Measurements from ENCODE around the gene KRT16. TPM values are rescaled to one million over a fixed set of nuclear protein-coding genes. Genes with fewer than 3 reads are reported as not detected.

Gene KRT16
- total RNA-seq, 4 donors from 2014 or later, result 1.1 to 78.8 (median 13.5) TPM

- H3K27me3 ChIP-seq, result no peaks in the 10 kb centered on the region
- no peak overlapping the region for H3K27ac ChIP-seq
- no peaks in the 10 kb centered on the region for H3K9me3 ChIP-seq
- TF ChIP-seq EP300 (IDR thresholded peaks at IDR 0.05) (no peak), CTCF (IDR thresholded peaks at IDR 0.05) (no peak), POLR2AphosphoS5 (IDR thresholded peaks at IDR 0.05) (no peak), POLR2A (IDR thresholded peaks at IDR 0.05) (no peak)
- no peak overlapping the region for H3K4me3 ChIP-seq
- H3K36me3 ChIP-seq, result no peaks in the 10 kb centered on the region
- 100% methylated on average over 1 of the region's 16 CpGs for WGBS, 2 donors (ENCODE audit: low coverage in 1 of 2)
- H3K4me1 ChIP-seq, result peaks cover 0 to 25% (median 7%) of the 10 kb centered on the region in 3 donors
- no peak for ATAC-seq
Observed at GRCh38 chr17:41657176-41657754, 44.7 kb upstream of the KRT16 start.

- Histone ChIP-seq H3K9me3 (no peaks in the 10 kb centered on the region), H3K27ac (peak overlapping the region in 3 of 4 donors; percentile 58 to 77 (median 66)), H3K4me1 (peaks cover 0 to 34% (median 7%) of the 10 kb centered on the region in 3 donors), H3K27me3 (no peaks in the 10 kb centered on the region), H3K36me3 (no peaks in the 10 kb centered on the region), H3K4me3 (no peak overlapping the region)
- ATAC-seq, result no peak
- WGBS, 2 donors (ENCODE audit: low coverage in 1 of 2), result 80 to 93% methylated on average over 1 to 5 of the region's 16 CpGs
- TF ChIP-seq EP300 (IDR thresholded peaks at IDR 0.05) (no peak), POLR2A (IDR thresholded peaks at IDR 0.05) (no peak), CTCF (IDR thresholded peaks at IDR 0.05) (no peak), POLR2AphosphoS5 (IDR thresholded peaks at IDR 0.05) (no peak)
Observed at GRCh38 chr17:41656249-41657023, 43.9 kb upstream of the KRT16 start.

GRCh38 chr17:41655611-41656111, 43.1 kb upstream of the KRT16 start:
- no peak overlapping the region for H3K4me3 ChIP-seq
- peak; percentile 6 for ATAC-seq
- no peaks in the 10 kb centered on the region for H3K27me3 ChIP-seq
- no peak for TF ChIP-seq POLR2A (IDR thresholded peaks at IDR 0.05)
- TF ChIP-seq POLR2AphosphoS5 (IDR thresholded peaks at IDR 0.05), result no peak
- no peak for TF ChIP-seq EP300 (IDR thresholded peaks at IDR 0.05)
- no peak for TF ChIP-seq CTCF (IDR thresholded peaks at IDR 0.05)
- H3K4me1 ChIP-seq, result peaks cover 0 to 41% (median 7%) of the 10 kb centered on the region in 3 donors
- H3K27ac ChIP-seq, result peak overlapping the region in 3 of 4 donors; percentile 58 to 77 (median 66)
- no peaks in the 10 kb centered on the region for H3K36me3 ChIP-seq
- WGBS, 2 donors (ENCODE audit: low coverage in 1 of 2), result 10% methylated on average over 2 of the region's 18 CpGs; no CpG with 5 or more reads in 1 of the 2 donors
- no peaks in the 10 kb centered on the region for H3K9me3 ChIP-seq

GRCh38 chr17:41654678-41655607, 42.4 kb upstream of the KRT16 start:
- Histone ChIP-seq H3K27ac (peak overlapping the region in 3 of 4 donors; percentile 58 to 77 (median 66)), H3K27me3 (no peaks in the 10 kb centered on the region), H3K4me3 (no peak overlapping the region), H3K4me1 (peaks cover 0 to 43% (median 7%) of the 10 kb centered on the region in 3 donors), H3K9me3 (no peaks in the 10 kb centered on the region), H3K36me3 (no peaks in the 10 kb centered on the region)
- TF ChIP-seq POLR2A (IDR thresholded peaks at IDR 0.05), result no peak
- no peak for TF ChIP-seq POLR2AphosphoS5 (IDR thresholded peaks at IDR 0.05)
- no peak for TF ChIP-seq EP300 (IDR thresholded peaks at IDR 0.05)
- no peak for TF ChIP-seq CTCF (IDR thresholded peaks at IDR 0.05)
- no CpG with 5 or more reads among the region's 24 CpGs for WGBS, 2 donors (ENCODE audit: low coverage in 1 of 2)
- ATAC-seq, result no peak
